Activated naive CD8-positive, alpha-beta T cell treated with anti-CD3 and anti-CD28 coated beads, Interleukin-2, amount 10 ng/mL, durations not matched to agents 7 days and 5 days (primary cell): ENCODE results near the gene THOC5. TPM values are rescaled to one million over a fixed set of nuclear protein-coding genes. Genes with fewer than 3 reads are reported as not detected.
"Not testable (repeated sequence)": the region's sequence is repeated elsewhere in the genome, so short reads cannot be mapped to it uniquely, and the experiment has no call there.

Source experiments
- ATAC-seq: fragments of 150-1000 bp; cut with Tn5 transposase; one replicate; pipeline ENCODE4 v1.10.0; 2021; ENCODE audit warnings: low read depth, moderate library complexity
- POLR2A ChIA-PET: fragments of 350-600 bp; sonication (Branson Sonifier 250); formaldehyde crosslinking; loops from one replicate; lab custom pipeline; 2021; ENCODE audit warnings: antibody characterized with exemption; lab: Charles Lee
- DNase-seq: peaks from one replicate; pipeline ENCODE4 v3.0.0; 2021
- H3K27ac Mint-ChIP-seq: one replicate; pipeline ENCODE4 v1.8.0; 2022; ENCODE audit warnings: mild to moderate bottlenecking, mixed read lengths
- H3K27me3 Mint-ChIP-seq: one replicate; pipeline ENCODE4 v1.8.0; 2022; ENCODE audit warnings: mild to moderate bottlenecking, moderate library complexity, mixed read lengths
- H3K36me3 Mint-ChIP-seq: one replicate; pipeline ENCODE4 v1.8.0; 2021; ENCODE audit warnings: mild to moderate bottlenecking, mixed read lengths
- H3K4me1 Mint-ChIP-seq: one replicate; pipeline ENCODE4 v1.8.0; 2021; ENCODE audit warnings: mixed read lengths
- H3K4me3 Mint-ChIP-seq: one replicate; pipeline ENCODE4 v1.8.0; 2022; ENCODE audit warnings: mild to moderate bottlenecking, moderate library complexity, mixed read lengths
- H3K9me3 Mint-ChIP-seq: one replicate; pipeline ENCODE4 v1.8.0; 2021; ENCODE audit warnings: mixed read lengths
- total RNA-seq, 2 experiments: library from RNA; stranded (reverse); gene quantifications; one replicate each; pipeline ENCODE4 v1.2.3, GENCODE V29; 2021

The THOC5 gene
- total RNA-seq, 2 experiments from 2014 or later, result 57.8 to 58.9 TPM

DNA sequence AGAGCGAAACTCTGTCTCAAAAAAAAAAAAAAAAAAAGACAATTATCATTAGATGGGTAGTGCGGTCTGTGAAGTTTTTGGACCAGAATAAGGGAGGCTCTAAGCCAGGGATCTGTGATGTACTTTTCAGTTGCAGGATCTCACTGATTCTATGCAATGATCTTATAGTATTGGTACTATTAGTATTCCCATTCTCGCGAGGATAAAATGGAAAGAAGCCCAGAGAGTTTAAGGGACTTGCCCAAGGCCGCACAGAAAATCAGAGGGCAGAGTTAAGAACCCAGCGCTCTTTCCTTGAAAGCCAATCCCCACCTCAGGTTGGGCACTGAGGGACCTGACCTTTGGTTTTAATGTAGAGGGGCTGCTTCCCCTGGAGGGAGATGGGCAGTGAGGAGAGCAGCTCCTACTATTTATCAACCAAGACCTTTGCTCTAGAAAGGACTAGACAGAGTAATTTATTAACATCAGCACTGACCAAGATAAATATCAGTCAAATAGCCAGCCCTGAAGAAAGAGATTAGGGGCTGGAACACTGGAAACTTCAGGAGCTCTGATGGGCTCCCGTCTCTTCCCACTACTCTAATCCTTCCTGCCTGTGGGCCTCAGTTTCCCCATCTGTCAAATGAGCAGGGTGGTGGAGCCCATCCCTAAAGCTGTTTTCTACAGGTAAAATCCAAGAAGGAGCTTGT is 21.3 kb upstream of the THOC5 start:
- no peak for DNase-seq
- no peaks in the 10 kb centered on the region for H3K9me3 Mint-ChIP-seq
- no peak for ATAC-seq
- peaks cover 2% of the 10 kb centered on the region for H3K4me1 Mint-ChIP-seq
- H3K36me3 Mint-ChIP-seq, result no peaks in the 10 kb centered on the region
- H3K4me3 Mint-ChIP-seq, result no peak overlapping the region
- H3K27me3 Mint-ChIP-seq, result no peaks in the 10 kb centered on the region
- POLR2A ChIA-PET, result no interaction called here
- H3K27ac Mint-ChIP-seq, result no peak overlapping the region

GRCh38 chr22:29570912-29571549 is 17.5 kb upstream of the THOC5 start:
- no peaks in the 10 kb centered on the region for H3K27me3 Mint-ChIP-seq
- DNase-seq (no peak), ATAC-seq (no peak)
- H3K27ac Mint-ChIP-seq, result no peak overlapping the region
- no peaks in the 10 kb centered on the region for H3K9me3 Mint-ChIP-seq
- peaks cover 3% of the 10 kb centered on the region for H3K36me3 Mint-ChIP-seq
- POLR2A ChIA-PET, result interaction anchor here (0.6 kb wide), 1 partner anchor 45 kb away, joined by 3 read pairs; no protein-coding TSS in a partner anchor
- H3K4me1 Mint-ChIP-seq, result no peaks in the 10 kb centered on the region
- no peak overlapping the region for H3K4me3 Mint-ChIP-seq

GRCh38 chr22:29570456-29570855 is 16.9 kb upstream of the THOC5 start:
- peaks cover 3% of the 10 kb centered on the region for H3K36me3 Mint-ChIP-seq
- no peak overlapping the region for H3K4me3 Mint-ChIP-seq
- H3K27ac Mint-ChIP-seq, result no peak overlapping the region
- no peak for DNase-seq
- POLR2A ChIA-PET, result no interaction called here
- H3K27me3 Mint-ChIP-seq, result no peaks in the 10 kb centered on the region
- H3K4me1 Mint-ChIP-seq, result no peaks in the 10 kb centered on the region
- no peak for ATAC-seq
- H3K9me3 Mint-ChIP-seq, result no peaks in the 10 kb centered on the region

- no peaks in the 10 kb centered on the region for H3K4me1 Mint-ChIP-seq
- ATAC-seq (no peak), DNase-seq (no peak)
- no peak overlapping the region for H3K4me3 Mint-ChIP-seq
- no peak overlapping the region for H3K27ac Mint-ChIP-seq
- POLR2A ChIA-PET, result no interaction called here
- peaks cover 6% of the 10 kb centered on the region for H3K36me3 Mint-ChIP-seq
- H3K9me3 Mint-ChIP-seq, result no peaks in the 10 kb centered on the region
- H3K27me3 Mint-ChIP-seq, result no peaks in the 10 kb centered on the region
These were observed 15.6 kb upstream of the THOC5 start for GRCh38 chr22:29569011-29569678.

GRCh38 chr22:29567338-29567737 is 13.8 kb upstream of the THOC5 start:
- ATAC-seq, result no peak
- H3K27ac Mint-ChIP-seq, result no peak overlapping the region
- DNase-seq, result no peak
- H3K27me3 Mint-ChIP-seq, result no peaks in the 10 kb centered on the region
- no peaks in the 10 kb centered on the region for H3K9me3 Mint-ChIP-seq
- H3K36me3 Mint-ChIP-seq, result peaks cover 6% of the 10 kb centered on the region
- no peak overlapping the region for H3K4me3 Mint-ChIP-seq
- POLR2A ChIA-PET, result no interaction called here
- H3K4me1 Mint-ChIP-seq, result no peaks in the 10 kb centered on the region

DNA sequence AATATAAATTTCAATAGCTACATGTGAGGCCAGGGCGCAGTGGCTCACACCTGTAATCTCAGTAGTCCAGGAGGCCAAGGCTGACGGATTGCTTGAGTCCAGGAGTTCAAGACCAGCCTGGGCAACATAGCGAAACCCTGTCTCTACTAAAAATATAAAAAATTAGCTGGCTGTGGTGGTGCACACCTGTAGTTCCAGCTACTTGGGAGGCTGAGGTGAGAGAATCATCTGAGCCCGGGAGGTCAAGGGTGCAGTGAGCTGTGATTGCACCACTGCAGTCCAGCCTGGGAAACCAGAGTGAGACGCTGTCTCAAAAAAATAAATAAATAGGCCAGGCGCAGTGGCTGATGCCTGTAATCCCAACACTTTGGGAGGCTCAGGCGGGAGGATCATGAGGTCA is 13.0 kb upstream of the THOC5 start:
- H3K4me1 Mint-ChIP-seq, H3K27me3 Mint-ChIP-seq, DNase-seq, ATAC-seq, H3K9me3 Mint-ChIP-seq, H3K36me3 Mint-ChIP-seq, H3K27ac Mint-ChIP-seq, H3K4me3 Mint-ChIP-seq, POLR2A ChIA-PET: not testable (repeated sequence)

DNA sequence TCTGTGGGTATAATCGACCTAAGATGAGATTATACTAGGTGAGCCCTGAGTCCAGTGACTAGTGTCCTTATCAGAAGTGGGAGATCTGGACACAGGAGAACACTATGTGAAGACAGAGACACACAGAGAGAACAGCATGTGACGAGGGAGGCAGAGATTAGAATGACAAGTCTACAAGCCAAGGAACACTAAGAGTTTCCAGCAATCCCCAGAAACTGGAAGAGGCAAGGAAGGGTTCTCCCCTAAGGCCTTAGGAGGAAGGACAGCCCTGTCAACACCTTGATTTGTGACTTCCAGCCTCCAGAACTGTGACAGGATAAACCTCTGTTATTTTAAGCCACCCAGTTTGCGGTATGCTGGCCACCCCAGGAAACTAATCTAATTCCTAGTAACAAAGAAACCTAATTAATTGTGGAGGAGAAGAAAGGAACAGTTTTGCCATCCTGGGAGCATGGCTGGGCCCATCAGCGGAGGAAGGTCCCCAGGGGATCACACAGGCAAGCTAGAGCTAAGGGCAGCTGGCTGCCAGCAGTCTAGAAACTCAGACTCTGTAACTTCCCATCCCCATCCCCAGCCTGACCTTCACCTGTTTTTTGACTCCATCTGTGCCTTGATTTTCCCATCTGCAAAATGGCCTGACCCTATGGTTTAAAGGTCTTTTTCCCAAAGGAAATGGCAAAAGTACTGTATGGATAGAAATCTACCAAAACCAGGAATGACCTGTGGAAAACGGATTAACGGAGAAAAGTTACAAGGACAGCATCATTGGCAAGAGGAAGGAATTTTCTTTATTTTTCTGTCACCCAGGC is 10.3 kb upstream of the THOC5 start:
- no peak for ATAC-seq
- Mint-ChIP-seq H3K36me3 (peaks cover 14% of the 10 kb centered on the region), H3K27ac (no peak overlapping the region)

DNA sequence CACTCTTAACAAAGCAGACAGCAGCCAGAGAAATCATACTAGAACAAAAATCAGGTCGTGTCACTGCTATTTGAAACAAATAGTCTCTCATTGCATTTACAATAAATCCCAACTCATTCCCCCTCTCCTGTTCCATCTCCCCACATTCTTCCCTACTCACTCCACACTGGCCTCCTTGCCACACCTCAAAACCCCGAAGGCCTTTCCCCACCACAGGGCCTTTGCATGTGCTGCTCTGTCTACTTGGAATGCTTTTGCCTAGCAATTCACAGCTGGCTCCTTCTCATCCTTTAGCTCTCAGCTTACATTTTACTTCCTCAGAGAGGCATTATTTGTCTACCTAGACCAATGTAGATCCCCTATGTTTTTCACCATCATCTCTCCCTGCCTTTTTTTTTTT is 6.3 kb upstream of the THOC5 start:
- POLR2A ChIA-PET, result interaction anchor here (0.6 kb wide), 1 partner anchor 705 kb away, joined by 3 read pairs; no protein-coding TSS in a partner anchor
- Mint-ChIP-seq H3K9me3 (no peaks in the 10 kb centered on the region), H3K36me3 (peaks cover 11% of the 10 kb centered on the region), H3K4me3 (no peak overlapping the region), H3K27me3 (no peaks in the 10 kb centered on the region), H3K27ac (no peak overlapping the region), H3K4me1 (no peaks in the 10 kb centered on the region)
- no peak for ATAC-seq
- no peak for DNase-seq

More for the DNA sequence above, 10.3 kb upstream of the THOC5 start:
- H3K27me3 Mint-ChIP-seq, result no peaks in the 10 kb centered on the region
- DNase-seq, result no peak
- POLR2A ChIA-PET, result interaction anchor here (0.7 kb wide), 1 partner anchor 10 kb away, joined by 3 read pairs; the partner anchor contains the start of gene THOC5
- no peak overlapping the region for H3K4me3 Mint-ChIP-seq
- H3K4me1 Mint-ChIP-seq, result no peaks in the 10 kb centered on the region
- no peaks in the 10 kb centered on the region for H3K9me3 Mint-ChIP-seq

GRCh38 chr22:29559030-29559429 is 5.5 kb upstream of the THOC5 start:
- POLR2A ChIA-PET, result no interaction called here
- no peaks in the 10 kb centered on the region for H3K27me3 Mint-ChIP-seq
- no peak for DNase-seq
- no peak overlapping the region for H3K27ac Mint-ChIP-seq
- H3K9me3 Mint-ChIP-seq, result no peaks in the 10 kb centered on the region
- no peaks in the 10 kb centered on the region for H3K4me1 Mint-ChIP-seq
- ATAC-seq, result no peak
- H3K4me3 Mint-ChIP-seq, result no peak overlapping the region
- H3K36me3 Mint-ChIP-seq, result peaks cover 10% of the 10 kb centered on the region

GRCh38 chr22:29555065-29555644 is 1.6 kb upstream of the THOC5 start:
- no peak for DNase-seq
- Mint-ChIP-seq H3K36me3 (peaks cover 13% of the 10 kb centered on the region), H3K9me3 (no peaks in the 10 kb centered on the region), H3K27me3 (no peaks in the 10 kb centered on the region), H3K4me1 (peaks cover 9% of the 10 kb centered on the region), H3K27ac (peak overlapping the region; percentile 39), H3K4me3 (no peak overlapping the region)
- no peak for ATAC-seq
- POLR2A ChIA-PET, result interaction anchor here (0.5 to 2.0 kb wide), 2 partner anchors 44 to 49 kb away, joined by 3 to 5 read pairs; no protein-coding TSS in a partner anchor

GRCh38 chr22:29552357-29552756 is 1.2 kb downstream of the THOC5 start:
- DNase-seq, H3K9me3 Mint-ChIP-seq, ATAC-seq, POLR2A ChIA-PET, H3K27me3 Mint-ChIP-seq: not testable (repeated sequence)
- Mint-ChIP-seq H3K4me3 (peak overlapping the region; percentile 97), H3K36me3 (peaks cover 23% of the 10 kb centered on the region), H3K4me1 (peaks cover 20% of the 10 kb centered on the region), H3K27ac (peak overlapping the region; percentile 90)

DNA sequence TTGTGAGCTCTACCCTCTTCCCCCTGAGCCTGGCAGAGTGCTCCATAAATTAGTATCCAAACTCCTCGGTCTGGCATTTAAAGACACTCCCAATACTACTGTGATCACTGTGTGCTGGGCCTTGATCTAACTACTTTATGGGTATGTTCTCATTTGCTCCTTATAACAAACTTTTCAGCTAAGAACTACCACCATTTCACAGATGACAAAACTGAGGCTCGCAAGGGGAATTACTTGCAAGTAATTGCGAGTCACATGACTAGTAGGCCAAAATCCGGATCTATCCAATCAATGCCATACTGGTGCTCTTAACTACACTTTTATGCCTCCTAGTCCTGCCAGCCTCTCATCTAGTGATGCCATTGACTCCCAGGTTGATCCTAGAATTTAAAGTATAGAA is 3.6 kb downstream of the THOC5 start:
- H3K36me3 Mint-ChIP-seq, result peaks cover 29% of the 10 kb centered on the region
- H3K4me3 Mint-ChIP-seq, result no peak overlapping the region
- DNase-seq (no peak), ATAC-seq (no peak)
- POLR2A ChIA-PET, result interaction anchor here (1.0 kb wide), 1 partner anchor 29 kb away, joined by 8 read pairs; no protein-coding TSS in a partner anchor
- H3K27ac Mint-ChIP-seq, result no peak overlapping the region
- no peaks in the 10 kb centered on the region for H3K9me3 Mint-ChIP-seq
- peaks cover 20% of the 10 kb centered on the region for H3K4me1 Mint-ChIP-seq
- H3K27me3 Mint-ChIP-seq, result no peaks in the 10 kb centered on the region

DNA sequence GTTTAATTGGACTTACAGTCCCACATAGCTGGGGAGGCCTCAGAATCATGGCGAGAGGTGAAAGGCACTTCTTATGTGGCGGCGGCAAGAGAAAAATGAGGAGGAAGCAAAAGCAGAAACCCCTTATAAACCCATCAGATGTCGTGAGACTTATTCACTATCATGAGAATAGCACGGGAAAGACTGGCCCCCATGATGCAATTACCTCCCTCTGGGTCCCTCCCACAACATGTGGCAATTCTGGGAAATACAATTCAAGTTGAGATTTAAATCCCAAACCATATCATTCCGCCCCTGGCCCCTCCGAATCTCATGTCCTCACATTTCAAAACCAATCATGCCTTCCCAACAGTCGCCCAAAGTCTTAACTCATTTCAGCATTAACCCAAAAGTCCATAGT is 8.5 kb downstream of the THOC5 start:
- H3K27ac Mint-ChIP-seq, H3K27me3 Mint-ChIP-seq, H3K4me3 Mint-ChIP-seq, H3K9me3 Mint-ChIP-seq, ATAC-seq, POLR2A ChIA-PET, DNase-seq: not testable (repeated sequence)
- Mint-ChIP-seq H3K36me3 (peaks cover 34% of the 10 kb centered on the region), H3K4me1 (peaks cover 14% of the 10 kb centered on the region)
